Esophagus muscularis mucosa (tissue), 4 donors: ENCODE measurements around the gene PRORP. TPM values are rescaled to one million over a fixed set of nuclear protein-coding genes. Genes with fewer than 3 reads are reported as not detected.

ENCODE experiments used
- DNase-seq: peaks from one replicate; pipeline ENCODE4 v3.0.0-alpha.2; 2017; ENCODE audit errors: extremely low spot score
- H3K27ac ChIP-seq, 4 donors: fragments of 200-600 bp; sonication (generic); replicated peaks in 1 of 4; 1 replicate in 3 of 4; 2 replicates in 1 of 4; pipeline ENCODE4 v1.5.1; 2016 to 2019; ENCODE audit warnings: mild to moderate bottlenecking in 1 of 4
- H3K27me3 ChIP-seq, 4 donors: fragments of 200-600 bp; sonication (generic); one replicate each; pipeline versions ENCODE4 v1.5.1 to v1.6.0; 2016 to 2019
- H3K36me3 ChIP-seq, 4 donors: fragments of 200-600 bp; sonication (generic); one replicate each; pipeline ENCODE4 v1.5.1; 2016 to 2019
- H3K4me1 ChIP-seq, 4 donors: fragments of 200-600 bp; sonication (generic); one replicate each; pipeline ENCODE4 v1.5.1; 2016 to 2019
- H3K4me3 ChIP-seq, 4 donors: fragments of 200-600 bp; sonication (generic); 1 replicate in 2 of 4; 2 replicates in 2 of 4; pipeline ENCODE4 v1.5.1; 2016 to 2019; ENCODE audit warnings: mild to moderate bottlenecking in 4 of 4, moderate library complexity in 1 of 4
- H3K9me3 ChIP-seq, 4 donors: fragments of 200-600 bp; sonication (generic); 1 replicate in 3 of 4; 2 replicates in 1 of 4; pipeline ENCODE4 v1.5.1; 2016 to 2019
- CTCF ChIP-seq, 3 experiments: fragments of 200-600 bp in 2 of 3; fragments of 450-650 bp in 1 of 3; sonication (generic) in 2 of 3; IDR thresholded peaks; one replicate each; pipeline ENCODE4 v1.5.1; 2017 to 2019; ENCODE audit warnings: antibody characterized with exemption in 3 of 3, mild to moderate bottlenecking in 2 of 3, moderate library complexity in 1 of 3
- EP300 ChIP-seq: sonication (generic); formaldehyde crosslinking; IDR thresholded peaks from one replicate; pipeline ENCODE4 v1.6.1; 2017; ENCODE audit warnings: antibody characterized with exemption
- POLR2A ChIP-seq: fragments of 450-650 bp; IDR thresholded peaks from one replicate; pipeline ENCODE4 v1.6.1; 2017; ENCODE audit warnings: antibody characterized with exemption, moderate library complexity, mild to moderate bottlenecking, low read depth
- POLR2AphosphoS5 ChIP-seq, 2 donors: sonication (generic); formaldehyde crosslinking; IDR thresholded peaks; one replicate each; pipeline ENCODE4 v1.6.1; 2017; ENCODE audit warnings: antibody characterized with exemption in 2 of 2
- WGBS: methylation state at CpG from one replicate; pipeline ENCODE4 v1.1.5; 2018; 5-methylcytosine and 5-hydroxymethylcytosine counted together
- intact Hi-C: fragments of 100-400 bp; cut with DNase I; formaldehyde crosslinking; loops from one replicate; pipeline ENCODE4 v1.15.1; 2023
- total RNA-seq, 4 donors: library from RNA; depleted of rRNA; stranded (reverse); fragments of >200 nt; gene quantifications; one replicate each; pipeline versions ENCODE4 v1.1.0 to v1.2.1, GENCODE V29; 2016

PRORP gene
- total RNA-seq, 4 donors from 2014 or later = 9.6 to 20.0 (median 17.3) TPM

- no peak for DNase-seq
- peaks cover 36 to 88% (median 76%) of the 10 kb centered on the region in 4 donors for H3K36me3 ChIP-seq
- TF ChIP-seq EP300 (no peak), POLR2A (no peak), POLR2AphosphoS5 (IDR thresholded peaks at IDR 0.05) (no peak), CTCF (IDR thresholded peaks at IDR 0.05) (no peak)
- H3K4me3 ChIP-seq = no peak overlapping the region
- no peaks in the 10 kb centered on the region for H3K27me3 ChIP-seq
- intact Hi-C loops = no loop called here
- peaks cover 0 to 6% (median 3%) of the 10 kb centered on the region in 4 donors for H3K4me1 ChIP-seq
- WGBS = 92% methylated on average over 2 of the region's 2 CpGs
- H3K27ac ChIP-seq = no peak overlapping the region
- H3K9me3 ChIP-seq = no peaks in the 10 kb centered on the region
Observed at GRCh38 chr14:35112641-35113040, 9.7 kb upstream of the PRORP start.

DNA sequence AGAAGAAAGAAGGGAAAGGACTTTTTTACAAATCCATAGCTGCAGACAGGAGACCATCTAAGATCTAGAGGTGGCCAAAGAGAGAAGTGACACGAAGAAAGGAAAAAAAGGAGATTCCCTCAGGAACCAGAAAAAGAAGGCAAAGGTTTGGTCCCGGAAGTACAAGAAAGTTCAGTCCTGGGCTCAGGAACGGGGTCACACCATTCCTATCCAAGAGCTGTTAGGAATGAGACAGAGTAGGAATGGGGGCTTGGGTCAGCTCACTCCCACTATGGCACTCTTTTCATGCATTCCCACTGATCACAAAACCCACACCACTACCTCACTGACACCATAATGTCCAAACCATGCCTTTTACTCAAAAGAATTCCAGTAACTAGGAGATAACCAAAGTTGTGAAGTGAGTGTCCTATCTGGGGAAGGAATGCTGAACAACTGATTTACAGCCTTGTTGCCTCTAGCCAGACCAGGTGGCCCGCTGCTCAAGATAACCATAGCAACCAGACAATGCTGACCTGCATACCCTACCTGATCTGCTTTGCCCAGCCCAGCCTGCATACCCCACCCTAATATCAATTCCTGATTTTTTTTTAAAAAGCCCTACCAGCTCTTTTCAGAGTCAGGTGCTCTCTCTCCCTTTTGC lies 8.9 kb upstream of the PRORP start:
- TF ChIP-seq EP300 (no peak), CTCF (IDR thresholded peaks at IDR 0.05) (no peak), POLR2A (no peak), POLR2AphosphoS5 (IDR thresholded peaks at IDR 0.05) (no peak)
- Histone ChIP-seq H3K4me1 (peaks cover 0 to 12% (median 8%) of the 10 kb centered on the region in 4 donors), H3K27ac (no peak overlapping the region), H3K9me3 (no peaks in the 10 kb centered on the region), H3K4me3 (no peak overlapping the region), H3K36me3 (peaks cover 36 to 80% (median 70%) of the 10 kb centered on the region in 4 donors), H3K27me3 (no peaks in the 10 kb centered on the region)
- intact Hi-C loops = no loop called here
- no peak for DNase-seq
- WGBS = 97% methylated on average over 4 of the region's 4 CpGs

GRCh38 chr14:35114036-35114435 lies 8.3 kb upstream of the PRORP start:
- Histone ChIP-seq H3K36me3 (peaks cover 36 to 75% (median 65%) of the 10 kb centered on the region in 4 donors), H3K4me3 (no peak overlapping the region), H3K4me1 (peaks cover 0 to 18% (median 13%) of the 10 kb centered on the region in 4 donors), H3K9me3 (no peaks in the 10 kb centered on the region), H3K27me3 (no peaks in the 10 kb centered on the region), H3K27ac (no peak overlapping the region)
- no peak for DNase-seq
- TF ChIP-seq CTCF (IDR thresholded peaks at IDR 0.05) (no peak), EP300 (no peak), POLR2A (no peak), POLR2AphosphoS5 (IDR thresholded peaks at IDR 0.05) (no peak)
- WGBS = 54% methylated on average over 2 of the region's 2 CpGs
- intact Hi-C loops = no loop called here

DNA sequence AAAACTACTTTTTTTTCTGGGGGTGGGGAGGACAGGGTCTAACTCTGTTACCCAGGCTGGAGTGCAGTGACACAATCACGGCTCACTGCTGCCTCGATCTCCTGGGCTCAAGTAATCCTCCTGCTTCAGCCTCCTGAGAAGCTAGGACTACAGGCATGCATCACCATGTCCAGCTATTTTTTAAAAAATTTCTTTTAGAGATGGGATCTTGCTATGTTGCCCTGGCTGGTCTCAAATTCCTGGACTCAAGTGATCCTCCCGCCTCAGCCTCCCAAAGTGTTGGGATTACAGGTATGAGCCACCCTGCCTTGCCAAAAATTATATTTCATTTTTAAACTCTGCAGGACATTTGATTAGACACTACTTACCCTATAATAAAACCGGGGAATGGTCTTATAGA lies 6.1 kb upstream of the PRORP start:
- Histone ChIP-seq H3K9me3 (no peaks in the 10 kb centered on the region), H3K27me3 (no peaks in the 10 kb centered on the region), H3K27ac (no peak overlapping the region), H3K36me3 (peaks cover 20 to 53% (median 46%) of the 10 kb centered on the region in 4 donors), H3K4me1 (peaks cover 8 to 40% (median 25%) of the 10 kb centered on the region in 4 donors), H3K4me3 (no peak overlapping the region)
- TF ChIP-seq POLR2A (no peak), CTCF (IDR thresholded peaks at IDR 0.05) (no peak), POLR2AphosphoS5 (IDR thresholded peaks at IDR 0.05) (no peak), EP300 (no peak)
- intact Hi-C loops = no loop called here
- WGBS = 94% methylated on average over 4 of the region's 4 CpGs
- no peak for DNase-seq

DNA sequence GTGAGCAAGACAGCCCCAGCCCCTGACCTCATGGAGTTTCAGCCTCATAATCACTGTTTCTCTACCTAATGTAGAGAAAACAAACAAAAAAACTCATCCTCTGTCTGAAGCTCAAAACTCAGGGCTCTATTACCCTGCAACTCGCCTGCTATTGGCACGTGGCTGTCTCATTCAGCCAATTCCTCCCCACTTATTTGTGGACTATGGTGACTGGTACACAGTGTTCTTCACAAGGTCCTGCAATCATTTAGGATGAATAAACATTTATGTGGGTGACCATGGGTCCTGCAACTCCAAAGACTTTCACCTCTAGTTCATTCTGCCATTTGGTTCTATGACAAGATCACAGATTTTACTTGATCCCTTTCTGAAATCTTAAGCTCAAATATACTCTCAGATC lies 5.2 kb upstream of the PRORP start:
- Histone ChIP-seq H3K27ac (no peak overlapping the region), H3K36me3 (peaks cover 12 to 44% (median 37%) of the 10 kb centered on the region in 4 donors), H3K4me3 (no peak overlapping the region), H3K27me3 (no peaks in the 10 kb centered on the region), H3K4me1 (peaks cover 8 to 40% (median 25%) of the 10 kb centered on the region in 4 donors), H3K9me3 (no peaks in the 10 kb centered on the region)
- TF ChIP-seq POLR2AphosphoS5 (IDR thresholded peaks at IDR 0.05) (no peak), POLR2A (no peak), CTCF (IDR thresholded peaks at IDR 0.05) (no peak)
- no peak for DNase-seq
- 100% methylated on average over 2 of the region's 2 CpGs for WGBS
- intact Hi-C loops = no loop called here
